GM12874 (cell line): ENCODE measurements around the gene TMEM121B.

Experiments
- TF ChIP-seq, protein P1 (sequence below): IDR thresholded peaks from 2 replicates; pipeline ENCODE4 v1.5.1; 2011; ENCODE audit warnings: low read depth, mild to moderate bottlenecking, control low read depth, low read length, moderate library complexity; ENCODE audit not compliant: insufficient read depth

The TMEM121B gene

DNA sequence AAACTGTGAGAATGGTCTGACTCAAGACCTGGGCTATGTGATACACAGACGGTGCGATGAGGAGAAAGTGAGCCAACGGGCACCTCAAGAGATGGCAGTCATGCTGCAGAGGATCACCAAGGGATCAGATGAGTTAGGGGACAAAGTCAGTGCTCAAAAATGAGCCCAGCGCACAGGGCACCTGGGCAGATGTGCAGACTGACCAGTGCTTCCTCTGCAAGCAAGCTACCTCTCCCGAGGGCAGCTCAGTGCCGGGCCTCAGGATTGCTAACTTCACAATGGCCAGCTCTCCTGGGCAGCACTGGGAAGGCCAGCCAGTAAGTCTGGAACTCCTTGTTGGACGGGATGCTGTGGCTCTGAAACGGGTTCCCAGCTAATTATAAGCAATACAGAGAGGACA, 22.7 kb upstream of the TMEM121B start:
- TF ChIP-seq, protein P1, sequence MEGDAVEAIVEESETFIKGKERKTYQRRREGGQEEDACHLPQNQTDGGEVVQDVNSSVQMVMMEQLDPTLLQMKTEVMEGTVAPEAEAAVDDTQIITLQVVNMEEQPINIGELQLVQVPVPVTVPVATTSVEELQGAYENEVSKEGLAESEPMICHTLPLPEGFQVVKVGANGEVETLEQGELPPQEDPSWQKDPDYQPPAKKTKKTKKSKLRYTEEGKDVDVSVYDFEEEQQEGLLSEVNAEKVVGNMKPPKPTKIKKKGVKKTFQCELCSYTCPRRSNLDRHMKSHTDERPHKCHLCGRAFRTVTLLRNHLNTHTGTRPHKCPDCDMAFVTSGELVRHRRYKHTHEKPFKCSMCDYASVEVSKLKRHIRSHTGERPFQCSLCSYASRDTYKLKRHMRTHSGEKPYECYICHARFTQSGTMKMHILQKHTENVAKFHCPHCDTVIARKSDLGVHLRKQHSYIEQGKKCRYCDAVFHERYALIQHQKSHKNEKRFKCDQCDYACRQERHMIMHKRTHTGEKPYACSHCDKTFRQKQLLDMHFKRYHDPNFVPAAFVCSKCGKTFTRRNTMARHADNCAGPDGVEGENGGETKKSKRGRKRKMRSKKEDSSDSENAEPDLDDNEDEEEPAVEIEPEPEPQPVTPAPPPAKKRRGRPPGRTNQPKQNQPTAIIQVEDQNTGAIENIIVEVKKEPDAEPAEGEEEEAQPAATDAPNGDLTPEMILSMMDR = no peak

DNA sequence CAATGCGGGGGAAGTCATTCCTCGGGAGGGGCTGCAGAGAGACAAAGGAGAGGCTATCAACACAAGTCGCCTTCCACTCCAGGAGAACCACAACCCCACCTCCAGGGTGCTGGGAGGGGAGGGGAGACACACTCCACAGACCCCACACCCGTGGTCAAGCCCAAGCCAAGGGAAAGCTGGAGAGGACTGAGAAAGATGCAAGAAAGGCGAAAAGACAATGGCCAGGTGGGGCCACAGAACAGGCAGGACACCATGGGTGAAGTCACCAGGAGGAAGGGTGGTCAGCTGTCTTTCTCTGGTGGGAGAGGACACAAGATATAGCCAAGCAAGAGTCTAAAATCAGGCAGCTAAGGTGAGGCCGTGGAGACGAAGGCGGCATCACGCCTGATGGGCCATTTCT, 21.9 kb upstream of the TMEM121B start:
- TF ChIP-seq, protein P1 = no peak

DNA sequence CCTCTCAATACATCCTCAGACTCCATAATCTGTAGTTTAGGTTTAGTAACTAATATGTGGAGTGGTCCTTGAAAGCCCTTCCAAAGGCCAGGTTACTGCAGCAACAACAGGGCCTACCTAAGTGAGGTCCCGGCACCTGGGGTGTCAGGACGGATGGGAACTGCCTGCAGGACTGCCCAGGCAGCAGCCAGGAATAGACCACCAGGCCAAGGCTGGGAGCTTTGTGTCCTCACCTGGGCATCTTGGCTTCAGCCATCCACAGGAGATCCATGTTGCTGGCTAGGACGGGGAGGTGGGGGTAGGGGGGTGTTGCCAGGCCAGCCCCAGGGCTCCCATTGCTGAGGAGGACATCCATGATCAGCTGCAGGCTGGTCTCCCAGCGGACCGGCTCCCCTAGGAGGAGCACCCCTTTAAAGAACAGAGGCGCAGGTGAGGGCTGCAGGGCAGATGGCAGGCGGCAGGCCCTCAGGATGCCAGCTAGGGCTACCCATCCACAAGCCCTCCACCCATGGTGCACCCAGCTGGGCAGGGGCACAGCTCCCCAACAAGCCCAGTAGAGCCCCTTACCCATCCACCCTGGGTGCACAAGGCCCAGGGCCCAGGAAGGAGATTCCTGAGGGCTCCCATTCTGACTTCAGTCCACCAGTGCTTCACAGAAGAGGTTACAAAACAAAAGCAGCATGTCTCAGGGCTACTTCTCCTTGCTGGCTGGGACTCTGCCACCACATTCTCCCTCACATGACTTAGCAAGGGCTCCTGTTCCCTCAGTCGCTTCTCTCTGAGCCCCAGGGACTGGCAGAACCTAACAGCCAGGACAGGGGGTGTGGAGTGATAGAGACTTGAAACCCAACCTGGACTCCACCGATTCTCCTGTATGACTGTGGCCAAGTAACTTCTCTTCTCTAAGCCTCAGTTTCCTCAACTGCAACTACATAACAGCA, 19.9 kb upstream of the TMEM121B start:
- TF ChIP-seq, protein P1 = no peak

DNA sequence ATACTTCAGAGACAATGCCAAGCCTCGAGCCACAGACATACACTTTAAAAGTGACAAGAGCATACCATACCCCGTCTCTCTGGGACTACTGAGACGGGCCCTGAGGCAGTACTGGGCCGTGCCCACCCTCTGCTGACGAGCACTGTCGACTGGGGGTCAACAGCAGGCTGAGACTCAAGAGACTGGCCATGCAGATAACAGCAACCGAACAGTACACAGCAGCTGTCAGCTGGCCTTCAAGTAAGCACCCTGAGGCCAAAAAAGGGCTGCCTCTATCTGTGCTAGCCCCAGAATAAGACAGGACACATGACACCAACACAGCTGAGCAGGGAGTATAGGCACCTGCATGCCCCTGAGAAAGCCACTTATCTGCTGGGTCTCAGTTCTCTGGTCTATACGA, 18.9 kb upstream of the TMEM121B start:
- TF ChIP-seq, protein P1 = no peak

DNA sequence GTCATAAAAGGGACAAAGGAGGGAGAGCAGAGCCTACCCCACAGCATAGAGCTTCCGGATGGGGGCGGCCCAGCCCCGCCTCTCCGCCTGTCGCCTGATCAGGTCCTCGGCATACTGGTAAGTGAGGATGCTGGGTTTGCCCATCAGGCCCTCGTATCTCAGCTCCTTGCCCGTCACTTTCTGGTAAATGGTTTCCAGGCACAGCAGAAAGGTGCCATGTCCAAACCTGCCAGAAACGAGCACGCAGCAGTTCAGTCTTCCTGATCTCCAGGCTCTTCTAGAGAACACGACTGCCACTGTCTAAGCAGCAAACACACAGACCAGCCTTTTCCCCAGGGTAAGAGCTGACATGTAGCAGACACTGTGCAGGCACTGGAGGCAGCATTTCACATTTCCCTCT, 17.4 kb upstream of the TMEM121B start:
- TF ChIP-seq, protein P1 = no peak

DNA sequence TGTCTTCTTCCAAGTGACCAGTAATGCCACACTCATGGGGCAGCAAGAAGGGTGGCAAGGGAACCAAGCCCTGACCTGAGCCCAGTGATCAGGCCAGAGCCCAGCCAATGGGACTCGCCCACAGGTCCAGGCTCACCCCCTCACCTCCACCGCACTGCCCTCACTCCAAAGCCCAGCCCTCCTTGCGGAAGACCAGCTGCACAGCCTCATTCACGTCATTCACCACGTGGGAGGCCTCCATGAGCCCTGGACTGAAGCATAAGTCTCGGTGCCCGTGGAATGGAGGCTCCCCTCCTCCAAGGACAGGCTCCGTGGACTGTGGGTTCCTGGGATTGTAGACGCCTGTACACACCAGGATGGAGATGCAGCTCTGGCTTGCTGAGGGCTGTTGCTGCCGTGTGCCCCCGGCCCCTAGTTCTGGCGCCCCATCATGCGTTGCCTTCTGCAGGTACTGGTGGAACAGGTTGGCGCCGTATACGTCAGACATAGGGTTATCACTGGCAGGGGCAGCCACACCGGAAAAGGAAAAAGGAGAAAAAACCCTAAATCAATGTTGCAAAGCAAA, 16.8 kb upstream of the TMEM121B start:
- TF ChIP-seq, protein P1 = no peak

DNA sequence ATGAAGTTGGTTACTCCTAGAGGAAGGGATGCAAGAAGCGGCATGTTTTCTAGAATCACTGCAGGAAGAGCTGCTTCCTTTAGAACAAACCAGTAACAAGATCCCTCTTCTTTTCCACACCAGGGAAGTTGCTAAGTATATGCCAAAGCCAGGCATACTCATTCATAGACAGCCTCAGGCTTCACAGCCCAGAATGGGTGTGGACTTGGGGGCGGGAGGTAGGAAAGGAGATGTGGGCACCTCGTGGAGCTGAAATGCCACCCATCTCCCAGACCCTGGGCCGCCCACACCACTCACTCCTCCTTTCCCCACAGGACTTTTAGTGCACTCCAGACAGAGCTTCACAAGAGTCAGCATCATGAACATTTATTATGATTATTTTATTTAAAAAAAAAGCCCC, 16.0 kb upstream of the TMEM121B start:
- TF ChIP-seq, protein P1 = no peak
